GM21717 (cell line): ENCODE measurements around the gene PANK4.
A peak's percentile ranks its signal among the peaks of the same experiment; 100 is the strongest.
"Not testable (repeated sequence)": the region's sequence is repeated elsewhere in the genome, so short reads cannot be mapped to it uniquely, and the experiment has no call there.

Experiments
- ATAC-seq: cut with Tn5 transposase; IDR thresholded peaks from one replicate; pipeline ENCODE4 v1.9.1; 2021; ENCODE audit warnings: mild to moderate bottlenecking, moderate library complexity; ENCODE audit not compliant: unreplicated experiment

Gene PANK4

DNA sequence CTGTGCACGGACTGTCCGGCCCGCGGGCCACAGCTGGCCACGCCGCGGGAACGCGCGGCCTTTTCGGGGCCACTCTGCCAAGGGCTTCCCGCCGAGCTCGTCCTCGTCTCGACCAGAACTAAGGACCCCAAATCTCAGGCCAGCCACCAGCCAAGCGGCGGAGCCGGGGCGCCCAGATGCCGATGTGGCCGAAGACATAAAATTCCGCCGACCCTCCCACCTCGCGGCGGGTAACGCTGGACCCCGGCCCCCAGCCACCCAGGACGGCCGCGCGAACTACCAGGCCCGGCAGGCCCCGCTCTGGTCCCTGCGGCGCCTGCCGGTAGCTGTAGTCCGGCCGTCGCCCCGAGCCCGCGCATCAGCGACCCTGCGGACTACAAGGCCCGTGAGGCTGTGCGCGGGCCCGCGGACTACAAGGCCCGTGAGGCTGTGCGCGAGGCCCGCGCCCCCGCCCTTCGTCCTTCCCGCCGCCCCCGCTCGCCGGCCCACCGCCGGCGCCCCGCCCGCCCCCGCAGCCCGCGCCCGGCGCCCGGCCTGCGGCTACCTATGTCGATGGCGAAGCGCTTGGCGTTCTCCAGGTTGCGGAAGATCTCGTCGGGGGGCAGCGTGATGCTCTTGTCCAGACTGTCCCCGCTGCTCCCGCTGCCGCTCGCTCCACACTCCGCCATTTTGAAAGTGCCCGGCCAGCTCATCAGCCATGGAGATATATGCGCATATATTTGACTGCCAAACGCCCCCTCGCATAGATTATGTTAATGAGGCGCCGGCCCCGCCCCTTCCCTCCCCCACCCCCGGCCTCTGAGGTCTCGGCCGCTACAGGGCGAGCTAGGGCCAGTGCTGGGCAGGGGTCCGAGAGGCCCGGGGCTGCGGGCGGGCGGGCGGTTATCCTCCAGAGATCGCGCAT is at the start of gene PANK4:
Gene PANK4, minus strand, starts transcription at position 677 of the 904 bp plus-strand sequence. Its CDS starts 9 bp downstream, at position 668.
- ATAC-seq, result peak; percentile 76

DNA sequence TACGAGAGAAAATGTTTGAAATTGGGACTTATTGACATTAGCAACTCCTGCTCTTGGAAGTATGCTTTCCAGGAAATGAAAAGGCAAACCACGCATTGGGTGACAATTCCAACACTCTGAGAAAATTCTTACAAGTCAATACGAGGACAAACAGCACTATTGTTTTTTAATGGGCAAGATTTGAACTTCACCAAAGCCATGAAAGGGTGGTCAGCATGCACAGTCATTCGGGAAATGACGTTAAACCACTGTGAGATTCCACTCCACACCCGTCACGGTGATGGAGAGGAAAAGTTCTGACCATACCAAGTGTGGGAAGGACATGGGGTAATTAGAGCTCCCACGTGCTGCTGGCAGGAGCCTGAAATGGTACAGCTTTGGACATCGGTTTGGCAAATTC is 48.0 kb upstream of the PANK4 start:
- ATAC-seq, result no peak

DNA sequence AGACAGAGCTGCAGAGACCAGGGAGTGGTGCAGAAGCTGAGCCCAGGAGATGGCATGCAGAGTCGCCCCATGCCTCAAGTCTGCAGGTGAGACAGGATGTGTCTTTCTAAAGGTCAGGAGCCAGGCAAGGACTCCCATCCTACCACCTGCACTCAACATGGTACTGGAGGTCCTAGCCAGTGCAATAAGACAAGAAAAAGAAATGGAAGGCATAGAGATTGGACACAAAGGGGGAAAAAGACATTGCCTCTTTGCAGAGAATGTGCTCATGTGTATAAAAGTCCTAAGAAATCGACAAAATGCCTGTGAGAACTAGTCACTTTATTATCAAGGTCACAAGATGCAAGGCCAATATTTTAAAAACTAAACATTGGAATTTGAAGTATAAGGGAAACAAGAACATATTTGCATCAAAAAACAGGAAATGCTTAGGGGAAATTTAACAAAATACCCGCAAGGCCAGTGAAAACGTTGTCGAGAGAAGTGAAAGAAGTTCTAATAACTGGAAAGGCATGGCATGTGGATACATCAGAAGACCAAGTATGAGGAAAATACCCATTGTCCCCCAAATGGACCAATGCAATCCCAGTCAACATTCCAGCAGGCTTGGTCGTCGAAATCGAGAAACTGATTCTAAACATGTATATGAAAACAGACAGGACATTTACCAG is 47.0 kb upstream of the PANK4 start:
- ATAC-seq, result no peak

DNA sequence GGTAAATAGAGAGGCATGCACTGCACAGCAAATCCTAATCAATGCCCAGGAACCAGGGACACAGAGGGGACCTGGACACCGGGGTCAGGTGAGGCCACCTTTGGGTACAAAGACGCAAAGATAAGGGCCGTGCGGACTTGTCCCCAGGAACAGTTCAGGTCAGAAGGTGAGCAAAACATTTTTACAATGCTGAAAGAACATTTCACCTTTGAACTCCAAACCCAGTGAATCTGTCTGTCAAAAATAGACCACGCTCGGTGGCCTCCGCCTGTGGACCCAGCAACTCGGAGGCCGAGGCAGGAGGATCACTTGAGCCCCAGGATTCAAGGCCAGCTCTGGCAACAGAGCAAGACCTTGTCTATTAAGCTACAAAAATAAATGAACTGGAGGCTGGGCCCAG is 45.0 kb upstream of the PANK4 start:
- ATAC-seq, result no peak

DNA sequence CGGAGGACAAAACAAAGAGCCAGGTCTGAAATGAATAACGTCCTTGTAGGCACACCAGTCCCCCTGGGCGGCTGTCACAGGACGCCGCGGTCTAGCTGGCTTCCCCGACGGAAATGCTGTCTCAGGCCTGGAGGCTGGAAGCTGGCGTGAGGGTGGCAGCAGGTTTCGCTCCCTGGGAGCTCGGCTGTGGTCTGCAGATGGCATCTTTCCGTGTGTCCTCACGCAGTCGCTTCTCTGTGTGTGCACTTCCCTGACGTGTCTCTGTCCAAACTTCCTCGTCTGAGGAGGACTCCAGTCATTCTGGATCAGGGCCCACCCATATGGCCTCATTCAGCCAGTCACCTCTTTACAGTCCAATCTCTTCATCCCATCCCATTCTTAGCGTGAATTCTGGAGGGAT is 43.9 kb upstream of the PANK4 start:
- no peak for ATAC-seq

DNA sequence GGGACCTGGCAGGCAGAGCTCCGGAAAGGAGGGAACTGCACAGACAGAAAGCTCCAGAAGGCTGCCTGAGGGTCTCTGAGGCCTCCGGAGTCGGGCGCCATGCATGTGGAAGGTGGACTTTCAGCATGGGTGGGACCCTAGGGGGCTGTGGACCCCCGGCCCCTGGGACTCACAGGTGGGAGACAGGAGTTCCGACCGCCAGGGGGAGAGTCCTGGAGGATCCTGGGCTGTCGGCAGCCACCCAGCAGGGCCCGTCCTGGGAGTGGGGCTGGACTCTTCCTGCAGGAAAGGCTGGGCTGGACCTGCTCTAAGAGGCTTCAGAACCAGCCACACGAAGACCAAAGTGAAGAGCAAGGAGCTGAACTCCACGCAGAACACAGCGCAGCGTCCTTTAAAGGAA is 43.3 kb upstream of the PANK4 start:
- ATAC-seq, result not testable (repeated sequence)

DNA sequence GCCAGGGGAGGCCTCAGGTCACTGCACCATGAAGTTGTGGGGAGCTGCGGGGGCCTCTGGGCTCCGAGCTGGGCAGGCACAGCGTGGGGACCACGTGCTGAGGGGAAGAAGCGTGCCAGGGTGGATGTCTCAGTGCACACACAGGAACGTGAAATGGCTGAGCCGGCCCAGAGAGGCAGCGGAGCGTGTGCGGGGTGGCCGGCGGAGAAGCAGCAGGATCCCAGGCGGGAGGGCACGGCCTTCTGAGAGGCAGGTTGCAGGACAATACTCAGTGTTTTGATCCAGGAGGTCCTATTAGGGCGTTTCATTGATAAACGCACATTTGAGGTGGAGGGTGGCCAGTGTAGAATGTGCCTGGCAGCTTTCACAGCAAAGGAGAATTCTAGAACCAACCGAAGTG is 42.7 kb upstream of the PANK4 start:
- no peak for ATAC-seq

DNA sequence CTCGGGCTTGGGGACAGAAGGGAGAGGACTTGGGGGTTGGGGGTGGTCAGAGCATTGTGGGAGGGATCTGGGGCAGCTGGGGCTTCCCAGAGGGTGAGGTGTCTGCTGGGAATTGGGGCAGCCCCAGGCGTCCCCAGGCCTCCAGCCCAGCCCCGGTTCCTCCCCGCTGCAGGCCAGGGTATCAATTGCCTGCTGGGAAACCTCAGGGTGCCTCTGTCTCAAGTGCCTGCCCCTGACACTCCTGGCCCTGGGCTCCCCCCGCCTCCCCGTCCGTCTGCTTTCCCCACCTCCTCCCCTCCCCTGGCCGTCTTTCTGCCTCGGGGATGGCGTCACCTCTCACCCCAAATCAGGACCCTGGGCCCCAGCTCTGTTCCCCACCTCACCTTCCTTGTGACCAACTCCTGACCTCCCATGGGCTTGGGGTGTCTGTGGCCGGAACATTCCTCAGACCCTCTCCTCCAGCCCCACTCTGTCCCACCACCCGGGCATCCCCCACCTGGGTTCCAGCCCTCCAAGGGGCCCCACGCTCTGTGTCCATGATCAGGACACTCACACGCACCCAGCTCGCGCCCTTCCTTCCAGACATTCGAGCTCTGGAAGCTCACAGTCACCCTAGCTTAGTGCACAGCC is 41.9 kb upstream of the PANK4 start:
- not testable (repeated sequence) for ATAC-seq

DNA sequence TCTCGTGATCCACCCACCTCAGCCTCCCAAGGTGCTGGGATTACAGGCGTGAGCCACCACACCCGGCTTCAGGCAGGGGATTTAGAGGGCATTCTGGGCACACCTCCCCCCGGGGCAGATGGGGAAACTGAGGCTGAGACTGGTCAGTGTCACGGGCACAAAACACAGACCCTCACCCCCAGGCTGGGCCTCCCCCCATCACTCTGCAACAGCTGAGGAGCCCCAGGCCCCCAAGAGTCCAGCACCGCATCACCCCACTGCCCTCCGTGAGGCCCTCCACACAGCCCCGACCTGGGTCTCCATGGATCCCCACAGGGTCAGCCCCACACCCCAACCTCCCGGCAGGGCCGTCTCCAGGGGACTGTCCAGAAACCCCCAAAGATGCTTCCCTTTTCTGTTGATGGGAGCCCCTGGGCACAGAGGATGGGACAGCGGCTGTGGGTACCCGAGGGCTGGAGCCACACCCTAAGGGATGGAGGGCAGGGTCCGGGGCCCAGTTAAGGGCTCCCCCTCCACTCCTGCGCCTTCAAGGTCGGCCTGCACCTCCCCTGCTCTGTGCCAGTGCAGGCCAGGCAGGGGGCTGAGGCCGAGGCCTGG is 40.8 kb upstream of the PANK4 start:
- ATAC-seq, result no peak

DNA sequence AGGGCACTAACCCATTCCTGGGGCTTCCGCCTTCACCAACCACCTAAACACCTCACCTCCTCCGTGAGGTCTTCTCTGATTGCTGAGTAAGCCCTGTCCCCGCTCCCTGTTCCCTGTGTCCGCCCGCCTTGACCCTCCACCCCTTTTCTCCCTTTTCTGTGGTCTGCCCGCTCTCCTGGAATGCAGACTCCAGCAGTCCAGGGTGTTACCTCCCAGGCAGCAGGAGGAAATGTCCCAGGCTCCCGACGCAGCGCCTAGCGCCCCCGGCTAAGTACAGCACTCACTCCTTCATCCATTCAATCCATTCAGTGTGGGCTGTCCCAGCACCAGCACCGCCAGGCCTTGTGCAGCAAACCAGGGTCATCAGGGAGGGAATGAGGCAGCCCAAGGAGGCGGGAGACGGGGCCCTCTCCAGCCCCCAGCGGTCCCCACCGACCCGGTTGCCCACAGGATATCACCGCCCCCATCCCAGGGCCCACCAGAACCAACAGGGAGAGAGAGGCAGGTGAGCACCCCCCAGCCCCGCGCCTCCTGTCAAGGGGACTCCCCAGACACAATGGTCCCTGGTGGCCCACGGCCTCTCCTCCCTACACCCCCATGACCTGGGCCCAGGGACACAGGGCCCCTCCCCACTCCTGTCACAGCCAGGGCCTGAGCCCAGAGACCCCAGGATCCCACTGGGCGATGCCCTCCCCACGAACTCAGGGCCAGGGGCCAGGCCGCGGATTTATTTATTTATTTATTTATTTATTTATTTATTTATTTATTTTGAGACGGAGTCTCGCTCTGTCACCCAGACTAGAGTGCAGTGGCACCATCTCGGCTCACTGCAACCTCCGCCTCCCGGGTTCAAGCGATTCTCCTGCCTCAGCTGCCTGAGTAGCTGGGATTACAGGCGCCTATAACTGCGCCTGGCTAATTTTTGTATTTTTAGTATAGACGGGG is 40.0 kb upstream of the PANK4 start:
- ATAC-seq, result no peak

DNA sequence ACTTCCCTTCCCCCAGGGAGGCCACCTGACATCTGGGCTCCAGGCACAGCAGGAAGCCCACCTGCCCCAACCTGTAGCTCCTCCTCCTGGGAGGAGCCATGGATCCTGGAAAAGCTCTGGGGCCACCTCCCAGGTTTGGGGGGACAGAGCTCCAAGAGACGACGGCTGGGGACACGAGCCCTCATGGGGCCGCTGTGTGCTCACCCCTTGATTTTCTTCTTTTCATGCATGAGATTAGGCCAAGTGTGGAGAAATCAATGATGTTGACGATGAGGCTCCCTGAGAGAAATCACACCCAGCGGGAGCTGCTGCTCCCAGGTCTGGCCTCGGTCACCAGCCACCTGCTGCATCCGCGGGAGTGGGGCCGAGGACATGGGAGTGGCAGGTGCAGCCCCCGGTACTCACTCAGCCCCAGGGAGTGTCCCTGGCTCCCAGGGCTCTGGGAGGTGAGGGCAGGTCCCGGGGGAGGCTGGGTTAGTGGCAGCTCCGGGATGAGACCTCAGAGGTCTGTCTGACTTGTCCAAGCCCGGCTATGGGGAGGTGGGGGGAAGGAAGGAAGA is 38.5 kb upstream of the PANK4 start:
- ATAC-seq, result no peak

DNA sequence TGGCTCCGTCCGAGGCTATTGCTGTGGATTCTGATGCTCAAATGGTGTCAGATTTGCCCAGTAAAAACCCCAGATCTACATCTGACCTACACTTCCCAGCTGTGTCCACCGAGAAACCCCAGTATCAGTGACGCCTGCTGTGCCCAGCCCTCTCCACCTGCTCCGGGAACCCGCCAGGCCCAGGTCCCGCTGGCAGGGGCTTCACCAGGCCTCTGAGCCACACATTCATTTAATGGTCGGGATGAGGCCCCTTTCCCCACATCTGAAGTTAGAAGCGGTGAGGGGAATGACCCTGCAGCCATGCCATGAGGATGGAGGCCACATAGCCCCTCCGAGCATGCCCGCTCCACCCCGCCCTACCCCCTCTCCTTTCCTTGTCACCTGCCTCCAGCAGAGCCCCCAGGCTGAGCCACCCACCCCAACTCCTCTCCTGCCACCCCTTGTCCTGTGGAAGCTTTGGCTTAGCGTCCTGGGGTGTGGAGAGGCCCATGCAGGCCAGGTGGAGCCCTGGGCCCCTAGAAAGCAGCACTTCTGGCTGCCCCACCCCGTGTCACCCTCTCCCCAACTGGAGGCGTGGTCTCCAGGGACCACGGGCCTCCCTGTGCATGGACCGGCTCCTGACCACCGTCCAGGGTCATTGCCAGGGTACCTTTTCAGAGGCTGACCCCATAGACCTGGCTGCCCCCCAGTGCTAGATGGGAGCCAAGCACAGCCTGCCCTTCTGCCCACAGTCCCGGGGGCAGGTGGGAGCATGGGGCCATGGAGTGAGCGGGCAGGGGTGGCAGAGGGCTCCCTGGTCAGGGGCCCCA is 37.8 kb upstream of the PANK4 start:
- ATAC-seq, result no peak

DNA sequence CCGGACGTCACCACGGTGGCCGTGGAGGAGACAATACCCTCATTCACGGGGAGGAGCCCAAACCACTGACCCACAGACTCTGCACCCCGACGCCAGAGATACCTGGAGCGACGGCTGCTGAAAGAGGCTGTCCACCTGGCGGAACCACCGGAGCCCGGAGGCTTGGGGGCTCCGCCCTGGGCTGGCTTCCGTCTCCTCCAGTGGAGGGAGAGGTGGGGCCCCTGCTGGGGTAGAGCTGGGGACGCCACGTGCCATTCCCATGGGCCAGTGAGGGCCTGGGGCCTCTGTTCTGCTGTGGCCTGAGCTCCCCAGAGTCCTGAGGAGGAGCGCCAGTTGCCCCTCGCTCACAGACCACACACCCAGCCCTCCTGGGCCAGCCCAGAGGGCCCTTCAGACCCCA is 36.8 kb upstream of the PANK4 start:
- no peak for ATAC-seq

DNA sequence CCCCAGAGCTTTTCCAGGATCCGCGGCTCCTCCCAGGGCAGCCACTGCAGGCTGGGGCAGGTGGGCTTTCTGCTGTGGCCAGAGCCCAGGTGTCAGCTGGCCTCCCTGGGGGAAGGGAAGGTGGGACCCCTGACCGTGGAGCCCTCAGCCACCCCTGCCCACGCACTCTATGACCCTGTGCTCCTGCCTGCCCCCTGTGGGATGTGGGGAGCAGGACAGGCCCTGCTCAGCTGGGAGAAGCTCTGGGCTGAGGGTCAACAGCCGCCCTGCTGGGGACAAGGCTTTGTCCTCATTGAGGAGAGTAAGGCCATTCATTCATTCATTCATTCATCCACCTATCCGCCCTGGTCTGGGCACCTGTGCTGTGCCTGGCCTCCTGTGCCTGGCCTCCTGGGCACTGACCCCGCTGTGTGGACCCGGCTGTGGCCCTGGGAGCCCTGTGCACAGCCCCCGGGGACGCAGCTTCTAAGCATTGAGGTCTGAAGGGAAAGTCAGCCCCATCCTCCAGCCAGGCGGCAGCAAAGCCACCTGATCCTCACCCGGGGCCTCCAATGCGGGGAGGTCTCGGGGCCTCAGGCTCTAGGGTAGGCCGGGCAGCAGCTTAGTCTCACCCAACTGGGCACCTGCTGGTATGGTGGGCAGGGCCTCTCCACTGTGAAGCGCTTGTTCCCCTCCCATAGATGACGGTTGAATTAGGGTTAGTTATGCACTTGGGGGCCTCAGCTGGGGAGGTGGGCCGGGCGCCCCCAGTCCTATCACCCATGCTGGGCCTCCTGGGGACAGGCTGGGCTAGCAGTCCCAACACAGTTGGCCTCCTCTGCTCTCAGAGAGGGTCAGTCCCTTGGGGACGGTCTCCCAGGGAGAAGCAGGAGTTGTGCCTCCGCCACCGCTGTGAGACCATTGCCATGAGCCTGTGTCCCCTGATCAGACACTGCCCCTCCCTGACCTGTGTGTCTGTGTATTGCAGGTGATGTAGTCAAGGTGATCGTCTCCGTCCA is 35.8 kb upstream of the PANK4 start:
- no peak for ATAC-seq

DNA sequence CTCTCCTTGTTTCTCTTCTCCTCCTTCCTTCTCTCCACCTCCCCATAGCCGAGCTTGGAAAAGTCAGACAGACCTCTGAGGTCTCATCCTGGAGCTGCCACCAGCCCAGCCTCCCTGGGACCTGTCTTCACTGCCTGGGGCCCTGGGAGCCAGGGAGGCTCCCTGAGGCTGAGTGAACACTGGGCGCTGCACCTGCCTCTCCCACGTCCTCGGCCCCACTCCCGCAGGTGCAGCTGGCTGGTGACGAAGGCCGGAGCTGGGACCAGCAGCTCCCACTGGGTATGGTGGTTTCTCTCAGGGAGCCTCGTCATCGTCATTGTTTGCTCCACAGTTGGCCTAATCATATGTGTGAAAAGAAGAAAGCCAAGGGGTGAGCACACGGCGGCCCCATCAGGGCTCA is 35.0 kb upstream of the PANK4 start:
- no peak for ATAC-seq

DNA sequence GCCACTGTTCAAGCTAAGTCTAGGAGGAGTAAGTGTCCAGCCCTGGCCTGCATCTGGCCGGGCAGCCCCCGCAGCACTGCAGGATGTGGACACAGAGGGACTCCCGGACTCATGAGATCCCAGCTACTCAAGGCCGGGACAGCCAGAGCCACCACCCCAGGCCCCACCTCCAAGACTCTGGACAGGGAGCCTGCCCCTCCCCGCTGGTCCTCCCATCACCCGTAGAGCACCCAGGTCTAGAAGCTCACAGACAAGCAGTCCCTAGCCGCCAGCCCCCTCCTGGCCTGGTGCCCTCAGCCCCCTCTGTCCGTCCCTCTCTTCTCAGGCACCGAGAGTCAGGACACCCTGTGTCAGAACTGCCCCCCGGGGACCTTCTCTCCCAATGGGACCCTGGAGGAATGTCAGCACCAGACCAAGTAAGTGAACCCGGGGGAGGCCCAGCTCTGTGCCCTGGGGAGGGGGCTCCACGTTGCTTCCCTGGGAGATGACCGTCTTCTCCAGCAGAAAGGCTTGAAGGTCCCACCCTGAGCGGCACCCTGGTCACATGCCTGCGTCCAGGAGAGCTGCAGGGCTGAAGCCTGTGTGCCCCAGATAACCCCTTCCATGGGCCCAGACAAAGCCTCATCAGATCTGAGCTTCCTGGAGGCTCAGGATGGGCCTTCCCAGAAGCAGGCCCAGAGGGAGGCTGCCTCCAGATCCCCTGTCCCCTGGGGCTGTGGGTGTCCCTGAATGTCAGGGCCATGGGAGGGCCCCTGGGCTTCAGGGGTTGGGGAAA is 34.1 kb upstream of the PANK4 start:
- ATAC-seq, result no peak
